GM12892 (cell line): ENCODE measurements around the gene TTC36.

ENCODE experiments used
- DNase-seq: peaks from one replicate; pipeline ENCODE4 v3.0.0; 2011; ENCODE audit not compliant: insufficient read length
- FAIRE-seq: peaks from 2 replicates; lab custom pipeline; 2011; peaks lifted over from hg19 to GRCh38; lab: Jason Lieb, UNC
- POLR2A ChIP-seq: IDR thresholded peaks from 2 replicates; pipeline ENCODE4 v1.6.1; 2011; ENCODE audit warnings: low read depth, low read length, control low read depth
- POLR2AphosphoS5 ChIP-seq: IDR thresholded peaks from 2 replicates; pipeline ENCODE4 v1.6.1; 2011; ENCODE audit warnings: low read depth, low read length, control low read depth
- TAF1 ChIP-seq: IDR thresholded peaks from 2 replicates; pipeline ENCODE4 v1.6.1; 2011; ENCODE audit warnings: low read depth, mild to moderate bottlenecking, control low read depth, low read length, borderline replicate concordance

Gene TTC36

DNA sequence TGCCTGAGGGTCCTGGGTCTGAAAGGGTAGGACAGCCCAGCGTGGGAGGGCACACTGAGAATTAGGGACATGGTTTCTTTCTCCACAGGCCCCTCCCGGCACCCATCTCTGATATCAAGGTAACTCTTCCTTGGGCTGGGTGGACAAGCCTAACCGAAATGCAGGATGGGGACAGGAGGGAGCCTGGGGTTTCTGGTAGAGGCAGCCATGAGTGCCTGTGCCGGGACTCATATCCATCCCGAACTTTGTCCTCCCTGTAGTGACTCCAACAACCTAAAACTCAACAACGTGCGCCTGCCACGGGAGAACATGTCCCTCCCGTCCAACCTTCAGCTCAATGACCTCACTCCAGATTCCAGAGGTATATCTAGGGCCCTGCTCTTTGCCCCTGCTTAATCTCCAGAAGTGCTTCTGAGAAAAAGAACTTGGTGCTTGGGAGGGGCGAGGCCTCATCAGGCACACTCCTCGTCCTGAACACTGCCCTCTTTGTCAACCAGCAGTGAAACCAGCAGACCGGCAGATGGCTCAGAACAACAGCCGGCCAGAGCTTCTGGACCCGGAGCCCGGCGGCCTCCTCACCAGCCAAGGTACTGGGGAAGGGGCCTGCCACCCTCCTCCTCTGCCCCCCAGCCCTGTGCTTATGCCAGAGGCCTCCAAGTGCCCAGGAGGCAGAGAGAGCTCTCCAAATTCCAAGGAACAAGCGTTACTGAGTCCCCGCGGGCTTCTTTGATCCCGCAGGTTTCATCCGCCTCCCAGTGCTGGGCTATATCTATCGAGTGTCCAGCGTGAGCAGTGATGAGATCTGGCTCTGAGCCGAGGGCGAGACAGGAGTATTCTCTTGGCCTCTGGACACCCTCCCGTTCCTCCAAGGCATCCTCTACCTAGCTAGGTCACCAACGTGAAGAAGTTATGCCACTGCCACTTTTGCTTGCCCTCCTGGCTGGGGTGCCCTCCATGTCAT, 6.8 kb downstream of the TTC36 start:
- TF ChIP-seq POLR2A (no peak), POLR2AphosphoS5 (no peak), TAF1 (no peak)
- FAIRE-seq = no peak
- no peak for DNase-seq

DNA sequence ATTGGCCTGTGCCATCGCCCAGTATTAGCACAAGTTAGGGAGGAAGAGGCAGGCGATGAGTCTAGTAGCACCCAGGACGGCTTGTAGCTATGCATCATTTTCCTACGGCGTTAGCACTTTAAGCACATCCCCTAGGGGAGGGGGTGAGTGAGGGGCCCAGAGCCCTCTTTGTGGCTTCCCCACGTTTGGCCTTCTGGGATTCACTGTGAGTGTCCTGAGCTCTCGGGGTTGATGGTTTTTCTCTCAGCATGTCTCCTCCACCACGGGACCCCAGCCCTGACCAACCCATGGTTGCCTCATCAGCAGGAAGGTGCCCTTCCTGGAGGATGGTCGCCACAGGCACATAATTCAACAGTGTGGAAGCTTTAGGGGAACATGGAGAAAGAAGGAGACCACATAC, 8.0 kb downstream of the TTC36 start:
- FAIRE-seq (no peak), DNase-seq (no peak)
- TF ChIP-seq POLR2A = no peak
- no peak for TF ChIP-seq POLR2AphosphoS5
- TF ChIP-seq TAF1 = no peak

DNA sequence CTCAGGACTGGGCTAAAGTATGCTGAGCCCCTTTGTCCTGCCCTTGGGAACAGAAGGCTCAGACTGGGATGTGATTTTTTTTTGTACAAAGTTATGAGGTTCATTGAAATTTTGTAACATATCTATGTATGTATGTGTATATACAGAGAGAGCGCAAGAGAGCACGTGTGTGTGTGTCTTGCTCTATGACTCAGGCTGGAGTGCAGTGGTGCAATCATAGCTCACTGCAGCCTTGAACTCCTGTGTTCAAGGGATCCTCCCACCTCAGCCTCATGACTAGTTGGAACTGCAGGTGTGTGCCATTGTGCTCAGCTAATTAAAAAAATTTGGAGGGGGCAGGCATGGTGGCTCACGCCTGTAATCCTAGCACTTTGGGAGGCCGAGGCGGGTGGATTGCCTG, 9.5 kb downstream of the TTC36 start:
- no peak for FAIRE-seq
- TF ChIP-seq TAF1 = no peak
- TF ChIP-seq POLR2AphosphoS5 = no peak
- no peak for DNase-seq

DNA sequence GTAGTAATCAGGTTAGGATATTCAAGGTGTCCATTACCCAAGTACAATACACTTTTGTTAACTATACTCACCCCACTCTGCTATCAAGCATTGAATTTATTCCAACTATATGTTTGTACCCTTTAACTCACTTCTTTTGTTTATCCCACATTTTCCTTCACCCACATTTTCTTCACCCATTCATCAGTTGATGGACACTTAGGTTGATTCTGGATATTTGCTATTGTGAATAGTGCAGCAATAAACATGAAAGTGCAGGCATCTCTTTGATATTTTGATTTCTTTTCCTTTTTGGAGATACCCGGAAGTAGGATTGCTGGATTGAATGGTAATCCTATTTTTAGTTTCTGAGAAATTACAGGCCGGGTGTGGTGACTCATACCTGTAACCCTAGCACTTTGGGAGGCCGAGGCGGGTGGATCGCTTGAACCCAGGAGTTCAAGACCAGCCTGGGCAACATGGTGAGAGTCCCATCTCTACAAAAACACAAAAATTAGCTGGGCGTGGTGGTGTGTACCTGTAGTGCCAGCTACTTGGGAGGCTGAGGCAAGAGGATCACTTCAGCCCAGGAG, 10.2 kb downstream of the TTC36 start:
- no peak for DNase-seq
- FAIRE-seq = no peak

DNA sequence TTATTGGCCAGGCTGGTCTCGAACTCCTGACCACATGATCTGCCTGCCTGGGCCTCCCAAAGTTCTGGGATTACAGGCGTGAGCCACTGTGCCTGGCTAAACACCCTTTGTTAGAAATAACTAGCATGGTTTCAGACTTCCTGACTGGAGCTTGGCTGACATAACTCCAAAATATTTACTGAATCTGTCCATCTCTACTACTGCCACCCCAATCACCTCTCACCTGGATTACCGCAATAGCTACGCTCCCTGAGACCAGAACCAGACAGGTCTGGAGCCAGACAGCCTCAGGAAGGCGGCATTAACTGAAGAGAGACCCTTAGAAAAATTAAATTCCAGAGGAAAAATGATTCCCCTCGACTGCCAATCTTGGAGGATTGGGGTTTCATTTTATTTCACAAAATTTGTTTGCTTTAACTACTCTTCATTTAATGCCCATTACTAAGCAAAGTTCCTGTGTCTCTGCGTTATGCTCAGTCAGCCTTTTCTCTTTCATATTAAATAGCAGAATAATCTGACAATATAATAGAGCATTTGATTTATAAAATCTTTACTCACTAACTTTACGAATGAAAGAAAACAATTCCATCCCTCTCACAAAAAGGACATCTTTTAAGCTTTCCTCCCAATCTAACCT, 16.9 kb downstream of the TTC36 start:
- FAIRE-seq = no peak
- TF ChIP-seq POLR2AphosphoS5 (no peak), POLR2A (no peak), TAF1 (no peak)
- DNase-seq = no peak

More for the DNA sequence above, 10.2 kb downstream of the TTC36 start:
- TF ChIP-seq POLR2A (no peak), POLR2AphosphoS5 (no peak), TAF1 (no peak)

DNA sequence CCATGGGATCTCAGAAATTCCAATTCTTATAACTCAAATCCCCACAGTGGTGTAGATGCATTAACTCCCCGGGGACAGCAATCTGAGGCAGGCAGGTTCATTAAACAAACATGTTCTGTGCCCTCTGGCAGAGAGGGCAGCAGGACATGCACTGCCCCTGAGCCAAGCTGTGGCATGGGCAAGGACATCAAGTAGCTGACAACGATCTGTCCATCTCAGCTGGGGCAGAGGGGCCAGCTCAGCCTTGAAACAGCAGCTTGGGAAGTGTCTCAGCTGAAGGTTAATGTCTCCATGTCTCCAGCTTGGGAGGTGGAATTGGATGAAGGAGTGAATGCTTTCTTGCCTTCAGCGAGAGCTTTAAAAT, 17.4 kb downstream of the TTC36 start:
- DNase-seq (no peak), FAIRE-seq (no peak)
- TF ChIP-seq POLR2A = no peak
- TF ChIP-seq POLR2AphosphoS5 = no peak
- no peak for TF ChIP-seq TAF1

DNA sequence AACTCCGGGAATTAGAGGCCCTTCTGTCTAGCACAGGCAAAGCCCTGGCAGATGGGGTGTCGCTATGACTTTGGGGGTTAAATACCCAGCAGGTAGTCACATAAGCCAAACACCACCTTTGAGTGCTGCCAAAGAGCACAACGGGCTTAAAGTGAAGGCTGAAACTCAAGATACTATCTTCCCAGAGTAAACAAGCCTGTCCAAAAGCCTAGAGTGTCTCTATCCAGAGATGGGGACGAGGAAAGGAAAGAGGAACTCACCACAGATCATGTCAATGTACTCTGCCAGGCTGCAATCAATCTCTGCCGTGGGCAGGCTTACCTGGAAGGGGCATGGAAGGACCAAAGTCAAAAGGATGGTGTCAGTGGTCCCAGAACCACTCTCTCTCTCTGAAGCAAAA, 18.3 kb downstream of the TTC36 start:
- DNase-seq = no peak
- TF ChIP-seq POLR2AphosphoS5 (no peak), POLR2A (no peak), TAF1 (no peak)
- no peak for FAIRE-seq

DNA sequence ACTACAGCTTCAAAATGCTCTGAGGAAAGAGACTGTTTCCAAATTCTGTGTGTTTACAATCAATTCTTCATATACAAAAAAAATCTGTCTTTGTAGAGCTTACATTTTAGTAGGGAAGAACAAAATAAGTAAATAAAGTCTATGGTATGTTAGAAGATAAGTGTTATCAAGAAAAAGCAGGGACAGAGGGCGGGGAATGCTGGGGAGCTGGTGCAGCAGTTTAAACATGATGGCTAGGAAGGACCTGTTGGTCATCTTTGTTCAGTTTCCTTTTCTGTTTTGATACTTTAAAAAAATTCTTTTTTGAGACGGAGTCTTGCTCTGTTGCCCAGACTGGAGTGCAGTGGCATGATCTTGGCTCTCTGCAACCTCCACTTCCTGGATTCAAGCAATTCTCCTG, 19.9 kb downstream of the TTC36 start:
- FAIRE-seq = no peak
- DNase-seq = no peak
- TF ChIP-seq TAF1 = no peak
- no peak for TF ChIP-seq POLR2A
- TF ChIP-seq POLR2AphosphoS5 = no peak

DNA sequence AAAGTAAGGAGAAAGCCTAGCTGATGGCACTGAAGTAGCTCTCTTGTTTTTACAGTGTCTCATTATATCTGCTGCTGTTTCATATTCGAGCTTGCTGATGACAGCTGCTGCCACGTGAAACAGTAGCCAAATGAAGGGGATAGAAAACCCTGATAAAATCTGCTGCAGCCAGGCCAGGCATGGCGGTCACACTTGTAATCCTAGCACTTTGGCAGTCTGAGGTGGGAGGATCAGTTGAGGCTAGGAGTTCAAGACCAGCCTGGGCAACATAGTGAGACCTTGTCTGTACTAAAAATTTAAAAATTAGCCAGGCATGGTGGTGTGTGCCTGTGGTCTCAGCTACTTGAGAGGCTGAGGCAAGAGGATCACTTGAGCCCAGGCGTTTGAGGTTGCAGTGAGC, 25.1 kb downstream of the TTC36 start:
- no peak for FAIRE-seq
- TF ChIP-seq POLR2A = no peak
- no peak for DNase-seq

DNA sequence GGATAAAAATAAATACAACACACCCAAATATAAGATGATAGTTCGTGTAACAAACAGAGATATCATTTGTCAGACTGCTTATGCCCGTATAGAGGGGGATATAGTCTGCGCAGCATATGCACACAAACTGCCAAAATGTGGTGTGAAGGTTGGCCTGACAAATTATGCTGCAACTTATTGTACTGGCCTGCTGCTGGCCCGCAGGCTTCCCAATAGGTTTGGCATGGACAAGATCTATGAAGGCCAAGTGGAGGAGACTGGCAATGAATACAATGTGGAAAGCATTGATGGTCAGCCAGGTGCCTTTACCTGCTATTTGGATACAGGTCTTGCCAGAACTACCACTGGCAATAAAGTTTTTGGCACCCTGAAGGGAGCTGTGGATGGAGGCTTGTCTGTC, 33.5 kb downstream of the TTC36 start:
- TF ChIP-seq TAF1 (no peak), POLR2AphosphoS5 (no peak), POLR2A (no peak)
- no peak for FAIRE-seq

DNA sequence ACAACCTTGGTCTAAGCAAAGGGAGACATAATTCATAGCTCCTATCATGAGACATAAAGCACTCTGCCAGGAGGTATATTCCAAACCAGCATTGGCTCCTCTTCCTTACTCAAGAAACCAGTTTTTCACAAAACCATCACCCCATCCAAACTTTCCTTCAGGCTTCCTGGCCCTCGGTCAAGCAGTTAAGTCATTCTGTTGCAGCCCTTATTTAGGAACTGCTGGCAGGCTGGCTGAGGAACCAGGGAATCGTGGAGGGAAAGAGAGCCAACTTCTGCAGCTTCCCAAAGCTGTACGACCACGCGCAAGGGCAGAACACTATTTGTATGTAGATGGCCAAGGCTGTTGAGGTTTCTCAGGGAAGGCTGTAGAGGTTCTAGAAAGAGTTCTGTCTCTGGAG, 37.8 kb downstream of the TTC36 start:
- TF ChIP-seq POLR2A (no peak), TAF1 (no peak), POLR2AphosphoS5 (no peak)
- no peak for FAIRE-seq
- no peak for DNase-seq

More for the DNA sequence above, 33.5 kb downstream of the TTC36 start:
- DNase-seq = no peak

DNA sequence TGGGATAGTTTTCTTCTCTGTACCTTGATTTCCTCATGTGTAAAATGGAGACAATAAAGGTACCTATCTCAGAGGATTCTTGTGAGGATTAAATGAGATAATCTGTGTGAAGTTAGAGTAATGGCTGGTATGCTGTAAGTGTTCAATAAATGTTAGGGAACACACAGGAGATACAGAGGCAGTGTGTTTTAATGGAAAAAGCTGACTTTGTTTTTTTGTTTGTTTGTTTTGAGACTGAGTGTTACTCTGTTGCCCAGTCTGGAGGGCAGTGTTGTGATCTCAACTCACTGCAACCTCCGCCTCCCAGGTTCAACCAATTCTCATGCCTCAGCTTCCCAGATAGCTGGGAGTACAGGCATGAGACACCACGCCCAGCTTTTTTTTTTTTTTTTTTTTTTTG, 42.4 kb downstream of the TTC36 start:
- DNase-seq = no peak
- no peak for FAIRE-seq
- no peak for TF ChIP-seq POLR2AphosphoS5
- TF ChIP-seq POLR2A = no peak
- no peak for TF ChIP-seq TAF1
